Kidney (tissue), 14 donors: Measurements from ENCODE around the gene CMIP. TPM values are rescaled to one million over a fixed set of nuclear protein-coding genes. Genes with fewer than 3 reads are reported as not detected.

Experiments
- DNase-seq, 5 donors: peaks; one replicate each; pipeline ENCODE4 v3.0.0-alpha.2; 2013 to 2020
- FAIRE-seq: peaks from 2 replicates; lab custom pipeline; 2012; peaks lifted over from hg19 to GRCh38; lab: Jason Lieb, UNC
- H3K27ac ChIP-seq, 2 donors: one replicate each; pipeline ENCODE4 v1.7.0; 2013; ENCODE audit warnings: low read depth in 2 of 2, low read length in 2 of 2, inconsistent platforms in 1 of 2
- H3K27me3 ChIP-seq: one replicate; pipeline ENCODE4 v1.7.1; 2013; ENCODE audit warnings: low read length, inconsistent platforms; ENCODE audit not compliant: control insufficient read depth, insufficient read depth
- H3K36me3 ChIP-seq, 3 donors: one replicate each; pipeline versions ENCODE4 v1.7.0 to v1.7.1; 2013; ENCODE audit warnings: low read length in 3 of 3, control low read depth in 1 of 3, inconsistent platforms in 1 of 3; ENCODE audit not compliant: insufficient read depth in 3 of 3, control insufficient read depth in 2 of 3
- H3K4me1 ChIP-seq, 3 donors: one replicate each; pipeline versions ENCODE4 v1.7.0 to v1.7.1; 2013; ENCODE audit warnings: low read length in 3 of 3, inconsistent platforms in 1 of 3, low read depth in 1 of 3; ENCODE audit not compliant: control insufficient read depth in 2 of 3, insufficient read depth in 2 of 3
- H3K4me3 ChIP-seq, 3 donors: one replicate each; pipeline versions ENCODE4 v1.7.0 to v1.8.1; 2013; ENCODE audit warnings: low read length in 3 of 3, control low read depth in 1 of 3, inconsistent platforms in 1 of 3
- H3K9ac ChIP-seq, 3 donors: one replicate each; pipeline versions ENCODE4 v1.7.0 to v1.7.1; 2013; ENCODE audit warnings: low read length in 3 of 3, control low read depth in 1 of 3, inconsistent platforms in 1 of 3
- H3K9me3 ChIP-seq, 3 donors: one replicate each; pipeline versions ENCODE4 v1.7.0 to v1.7.1; 2013; ENCODE audit warnings: low read length in 3 of 3, control low read depth in 1 of 3, inconsistent platforms in 1 of 3; ENCODE audit not compliant: control insufficient read depth in 2 of 3, insufficient read depth in 1 of 3
- CTCF ChIP-seq: IDR thresholded peaks from 3 replicates; pipeline ENCODE4 v1.5.1; 2012; ENCODE audit warnings: mild to moderate bottlenecking, moderate library complexity, borderline replicate concordance; ENCODE audit not compliant: insufficient read depth; ENCODE audit errors: extremely low read depth
- intact Hi-C: fragments of 100-400 bp; cut with DNase I; formaldehyde crosslinking; loops from one replicate; pipeline ENCODE4 v1.11.1; 2022
- polyA plus RNA-seq: library from polyadenylated mRNA; stranded (reverse); fragments of 350-450 nt; fragmentation: Illumina TruSeq; extraction: RNeasy Lipid Tissue Mini Kit (QIAGEN cat#74804); gene quantifications from one replicate; pipeline ENCODE4 v1.2.3, GENCODE V29; 2014; ENCODE audit warnings: low read depth, low replicate concordance; ENCODE audit not compliant: insufficient read depth
- total RNA-seq: library from RNA; stranded (reverse); fragmentation: NEBNext Ultra II Directional; extraction: Animal tissue kit (Norgen Biotek cat#: 25700); gene quantifications from one replicate; pipeline ENCODE4 v1.2.1, GENCODE V29; 2021
- donor health status: control.
- donor health status: control.
- donor health status: control.
- donor health status: control.
- donor health status: control.
- donor health status: DM: yes; HTN: yes; CAD: no.
- donor health status: Normal renal cell carcinoma (clear cell type).

The CMIP gene
- total and polyA plus RNA-seq, 2 donors from 2014 or later = 16.6 to 65.7 TPM

GRCh38 chr16:81607805-81608522 lies 163.4 kb downstream of the CMIP start:
- H3K27ac ChIP-seq = no peak overlapping the region
- H3K4me1 ChIP-seq = peaks cover 0 to 7% (median 3%) of the 10 kb centered on the region in 3 donors
- intact Hi-C loops = no loop called here

DNA sequence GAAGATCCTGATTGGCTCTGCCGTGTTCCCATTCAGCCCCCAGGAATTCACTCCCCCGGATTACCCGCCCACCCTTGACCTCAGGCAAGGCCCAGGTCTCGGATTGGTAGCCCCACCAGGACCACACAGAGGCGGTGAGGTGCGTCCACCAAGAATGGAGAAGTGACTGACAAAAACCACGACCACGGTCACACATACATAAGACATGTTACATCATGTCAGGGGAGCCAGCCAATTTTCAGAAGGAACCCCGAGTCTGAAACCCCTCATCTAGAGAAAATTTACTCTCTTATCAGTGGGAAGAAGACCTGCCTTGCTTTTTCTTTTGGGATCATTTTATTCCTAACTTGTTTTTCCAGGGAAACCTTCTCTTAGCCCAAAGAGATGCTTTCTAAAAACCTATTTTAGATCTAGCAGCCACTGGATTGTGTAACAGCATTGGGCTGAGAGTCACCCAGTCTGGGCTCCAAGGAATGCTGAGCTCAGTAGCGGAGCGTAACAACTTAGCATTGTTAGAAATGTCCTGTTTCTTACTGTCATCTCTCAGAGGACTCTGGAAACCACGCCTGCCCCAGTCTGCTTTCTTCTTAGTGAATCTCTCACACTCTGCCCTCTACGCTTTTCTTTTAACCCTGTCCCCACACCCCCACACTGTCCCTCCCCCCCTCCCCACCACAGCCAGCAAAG lies 164.1 kb downstream of the CMIP start:
- intact Hi-C loops = no loop called here
- TF ChIP-seq CTCF = no peak

More at GRCh38 chr16:81607805-81608522, 163.4 kb downstream of the CMIP start:
- Histone ChIP-seq H3K9me3 (no peaks in the 10 kb centered on the region), H3K9ac (no peak overlapping the region), H3K4me3 (no peak overlapping the region), H3K27me3 (no peaks in the 10 kb centered on the region), H3K36me3 (peaks cover 0 to 19% (median 3%) of the 10 kb centered on the region in 3 donors)
- no peak for TF ChIP-seq CTCF
- no peak for FAIRE-seq
- no peak for DNase-seq

DNA sequence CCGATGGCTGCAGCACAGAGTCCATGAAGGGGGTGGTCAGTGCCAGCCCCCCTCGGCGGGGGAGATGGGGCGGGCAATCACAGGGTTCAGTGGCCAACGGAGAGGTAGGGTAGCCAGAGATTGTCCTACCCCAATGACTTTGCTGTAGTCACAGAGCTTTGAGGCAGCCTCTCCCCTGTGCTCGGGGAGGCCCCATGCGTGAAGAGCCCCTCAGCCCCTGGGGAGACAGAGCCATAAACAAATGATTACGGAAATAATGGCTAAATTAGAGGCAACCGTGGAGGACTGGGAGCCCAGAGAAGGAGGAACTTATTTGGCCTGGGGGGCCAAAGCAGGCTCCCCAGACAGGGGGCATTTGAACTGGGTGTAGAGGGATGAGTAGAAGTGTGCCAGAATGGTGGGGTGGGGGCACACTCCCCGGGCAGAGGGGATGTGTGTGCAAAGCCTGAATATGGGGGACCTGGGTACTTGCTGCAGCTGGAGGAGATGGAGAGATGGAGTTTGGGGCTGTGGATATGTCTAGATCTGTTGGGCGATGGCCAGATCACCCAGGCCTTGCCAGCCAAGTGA lies 164.8 kb downstream of the CMIP start:
- Histone ChIP-seq H3K27ac (no peak overlapping the region), H3K36me3 (peaks cover 0 to 21% (median 3%) of the 10 kb centered on the region in 3 donors), H3K4me3 (no peak overlapping the region), H3K4me1 (peaks cover 0 to 17% (median 8%) of the 10 kb centered on the region in 3 donors), H3K9me3 (no peaks in the 10 kb centered on the region), H3K27me3 (no peaks in the 10 kb centered on the region), H3K9ac (no peak overlapping the region)
- TF ChIP-seq CTCF = no peak
- intact Hi-C loops = no loop called here
- DNase-seq (no peak), FAIRE-seq (no peak)

More for the DNA sequence above, 164.1 kb downstream of the CMIP start:
- Histone ChIP-seq H3K36me3 (peaks cover 0 to 21% (median 3%) of the 10 kb centered on the region in 3 donors), H3K9ac (no peak overlapping the region), H3K4me3 (no peak overlapping the region), H3K4me1 (peaks cover 0 to 13% (median 6%) of the 10 kb centered on the region in 3 donors), H3K9me3 (no peaks in the 10 kb centered on the region), H3K27me3 (no peaks in the 10 kb centered on the region), H3K27ac (no peak overlapping the region)
- DNase-seq (no peak), FAIRE-seq (no peak)
